K562 (cell line): ENCODE data around the gene CPNE2.

ENCODE experiments used
- C11orf30 ChIP-seq: fragments of 450-650 bp; IDR thresholded peaks from 2 replicates; pipeline ENCODE4 v1.6.1; 2016; ENCODE audit warnings: low read depth, mild to moderate bottlenecking
- DPF2 ChIP-seq: fragments of 450-650 bp; IDR thresholded peaks from 2 replicates; pipeline ENCODE4 v1.6.1; 2016
- ETV6 ChIP-seq, 3 experiments: fragments of 150-350 bp in 1 of 3; sonication (generic) in 1 of 3; formaldehyde crosslinking in 1 of 3; IDR thresholded peaks; 2 replicates each; pipeline versions ENCODE4 v1.6.1 to v1.8.0; 2014 to 2022; ENCODE audit warnings: borderline replicate concordance in 2 of 3, low read depth in 2 of 3, antibody characterized with exemption in 1 of 3, low read length in 1 of 3, mild to moderate bottlenecking in 1 of 3, missing genetic modification reagents in 1 of 3
- FOXK2 ChIP-seq, 2 experiments: fragments of 450-650 bp; IDR thresholded peaks in 1 of 2; conservative IDR thresholded peaks in 1 of 2; 2 replicates each; pipeline ENCODE4 v1.6.1; 2016; ENCODE audit warnings: low read depth in 2 of 2, mild to moderate bottlenecking in 1 of 2
- HDAC2 ChIP-seq: fragments of 450-650 bp; IDR thresholded peaks from 2 replicates; pipeline ENCODE4 v1.6.1; 2016; ENCODE audit warnings: mild to moderate bottlenecking
- HDAC8 ChIP-seq: fragments of 450-650 bp; IDR thresholded peaks from 2 replicates; pipeline ENCODE4 v1.6.1; 2016; ENCODE audit warnings: mild to moderate bottlenecking, missing genetic modification characterization, moderate library complexity, missing compliant biosample characterization
- JUN ChIP-seq, 2 experiments: sonication (generic) in 1 of 2; formaldehyde crosslinking in 1 of 2; IDR thresholded peaks; 2 replicates each; pipeline versions ENCODE4 v1.6.1 to v1.8.0; 2012 to 2022; ENCODE audit warnings: borderline replicate concordance in 2 of 2, mild to moderate bottlenecking in 2 of 2, improper control_type of control experiment in 1 of 2, low read depth in 1 of 2, low read length in 1 of 2, missing genetic modification reagents in 1 of 2
- PATZ1 ChIP-seq: fragments of 250-450 bp; sonication (Bioruptor Pico); IDR thresholded peaks from 2 replicates; pipeline ENCODE4 v1.5.0; 2020; ENCODE audit warnings: mild to moderate bottlenecking, borderline replicate concordance
- POLR2AphosphoS5 ChIP-seq: IDR thresholded peaks from 2 replicates; pipeline ENCODE4 v1.6.1; 2011; ENCODE audit warnings: mild to moderate bottlenecking, low read depth, low read length, moderate library complexity; ENCODE audit not compliant: control insufficient read depth, insufficient read depth
- POLR3G ChIP-seq: IDR thresholded peaks from 2 replicates; pipeline ENCODE4 v1.6.1; 2011; ENCODE audit not compliant: insufficient read length, insufficient replicate concordance; ENCODE audit errors: extremely low read depth
- SIRT6 ChIP-seq: IDR thresholded peaks from one replicate; pipeline ENCODE4 v1.6.1; 2012; ENCODE audit warnings: low read depth, mild to moderate bottlenecking, control low read depth, inconsistent platforms, low read length, moderate library complexity
- TAF1 ChIP-seq: IDR thresholded peaks from 2 replicates; pipeline ENCODE4 v1.6.1; 2011; ENCODE audit warnings: mild to moderate bottlenecking, low read length, moderate library complexity; ENCODE audit not compliant: insufficient read depth, control insufficient read depth, severe bottlenecking; ENCODE audit errors: extremely low read depth
- TBL1XR1 ChIP-seq, 2 experiments: IDR thresholded peaks; 2 replicates each; pipeline ENCODE4 v1.6.1; 2012; ENCODE audit warnings: improper control_type of control experiment in 2 of 2, low read length in 2 of 2, mild to moderate bottlenecking in 1 of 2
- TF ChIP-seq, protein P1 (sequence below): sonication (generic); formaldehyde crosslinking; IDR thresholded peaks from 2 replicates; pipeline ENCODE4 v1.8.0; 2022; ENCODE audit warnings: missing genetic modification reagents, mild to moderate bottlenecking, borderline replicate concordance

DNA sequence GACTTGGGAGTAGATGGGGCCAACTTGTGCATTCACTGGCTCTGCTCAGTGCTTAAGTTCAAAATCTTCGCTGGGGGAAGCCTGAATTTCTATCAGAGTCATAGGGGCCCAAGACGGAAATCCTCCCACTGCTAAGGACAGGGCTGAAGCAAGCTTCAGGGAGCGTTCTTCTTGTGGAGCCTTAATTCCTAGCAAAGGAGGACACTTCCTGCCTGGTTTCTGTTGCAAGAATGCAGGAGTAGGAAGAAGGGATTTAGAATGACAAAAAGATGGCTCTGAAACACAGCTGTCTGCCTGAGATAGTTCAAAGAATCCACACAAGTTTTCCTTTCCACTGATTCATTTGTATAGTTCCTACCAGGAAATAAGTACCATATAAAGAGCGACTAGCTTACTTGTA is 67.1 kb downstream of the CPNE2 start:
- TF ChIP-seq HDAC2 (no peak), ETV6 (IDR thresholded peaks at IDR 0.05; ENCODE audit: borderline replicate concordance in 1 of 2, low read depth in 2 of 2, low read length in 1 of 2) (no peak), ETV6 (CRISPR knock-in tag; IDR thresholded peaks at IDR 0.05; ENCODE audit: borderline replicate concordance) (no peak), SIRT6 (no peak), FOXK2 (conservative IDR thresholded peaks at IDR 0.05 in 1 of 2, IDR thresholded peaks at IDR 0.05 in 1 of 2; ENCODE audit: low read depth in 2 of 2) (no peak), TBL1XR1 (IDR thresholded peaks at IDR 0.05; ENCODE audit: low read length in 2 of 2) (no peak), JUN (IDR thresholded peaks at IDR 0.05; ENCODE audit: borderline replicate concordance, low read depth, low read length) (no peak), JUN (CRISPR knock-in tag; IDR thresholded peaks at IDR 0.05; ENCODE audit: borderline replicate concordance) (no peak), C11orf30 (no peak), DPF2 (no peak), PATZ1 (CRISPR knock-in tag) (no peak), HDAC8 (no peak), POLR3G (no peak), POLR2AphosphoS5 (no peak), TAF1 (no peak)
- TF ChIP-seq, protein P1, sequence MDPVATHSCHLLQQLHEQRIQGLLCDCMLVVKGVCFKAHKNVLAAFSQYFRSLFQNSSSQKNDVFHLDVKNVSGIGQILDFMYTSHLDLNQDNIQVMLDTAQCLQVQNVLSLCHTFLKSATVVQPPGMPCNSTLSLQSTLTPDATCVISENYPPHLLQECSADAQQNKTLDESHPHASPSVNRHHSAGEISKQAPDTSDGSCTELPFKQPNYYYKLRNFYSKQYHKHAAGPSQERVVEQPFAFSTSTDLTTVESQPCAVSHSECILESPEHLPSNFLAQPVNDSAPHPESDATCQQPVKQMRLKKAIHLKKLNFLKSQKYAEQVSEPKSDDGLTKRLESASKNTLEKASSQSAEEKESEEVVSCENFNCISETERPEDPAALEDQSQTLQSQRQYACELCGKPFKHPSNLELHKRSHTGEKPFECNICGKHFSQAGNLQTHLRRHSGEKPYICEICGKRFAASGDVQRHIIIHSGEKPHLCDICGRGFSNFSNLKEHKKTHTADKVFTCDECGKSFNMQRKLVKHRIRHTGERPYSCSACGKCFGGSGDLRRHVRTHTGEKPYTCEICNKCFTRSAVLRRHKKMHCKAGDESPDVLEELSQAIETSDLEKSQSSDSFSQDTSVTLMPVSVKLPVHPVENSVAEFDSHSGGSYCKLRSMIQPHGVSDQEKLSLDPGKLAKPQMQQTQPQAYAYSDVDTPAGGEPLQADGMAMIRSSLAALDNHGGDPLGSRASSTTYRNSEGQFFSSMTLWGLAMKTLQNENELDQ: no peak
